OCI-LY3 (cell line): ENCODE data around the gene TFEB.

Experiments
- CTCF ChIP-seq: fragments of 200-600, 300-600 bp; sonication (generic); IDR thresholded peaks from 2 replicates; pipeline ENCODE4 v1.5.1; 2014; ENCODE audit warnings: antibody characterized with exemption, low read length, low read depth
- EZH2phosphoT487 ChIP-seq: fragments of 200-600 bp; shearing (Covaris generic); IDR thresholded peaks from 2 replicates; pipeline ENCODE4 v1.6.1; 2018; ENCODE audit warnings: antibody characterized with exemption, mixed run types, low read depth

GRCh38 chr6:41667195-41667594 is 68.2 kb downstream of the TFEB start:
- TF ChIP-seq CTCF: no peak
- no peak for TF ChIP-seq EZH2phosphoT487
